Vagina (tissue), 2 donors: ENCODE results near the gene MPPED2.

Experiments used
- CTCF ChIP-seq, 3 experiments: fragments of 450-650 bp in 2 of 3; fragments of 200-600 bp in 1 of 3; sonication (generic) in 1 of 3; IDR thresholded peaks; one replicate each; pipeline ENCODE4 v1.5.1; 2017 to 2019; ENCODE audit warnings: antibody characterized with exemption in 3 of 3, mild to moderate bottlenecking in 2 of 3, moderate library complexity in 2 of 3
- POLR2A ChIP-seq, 2 donors: fragments of 450-650 bp; IDR thresholded peaks; one replicate each; pipeline ENCODE4 v1.6.1; 2017; ENCODE audit warnings: antibody characterized with exemption in 2 of 2, mild to moderate bottlenecking in 2 of 2, moderate library complexity in 2 of 2
- POLR2AphosphoS5 ChIP-seq, 2 donors: sonication (generic); formaldehyde crosslinking; IDR thresholded peaks; one replicate each; pipeline ENCODE4 v1.9.0; 2017; ENCODE audit warnings: antibody characterized with exemption in 2 of 2, mild to moderate bottlenecking in 2 of 2, low read depth in 1 of 2; ENCODE audit not compliant: insufficient read depth in 1 of 2

GRCh38 chr11:30405385-30405784 is 180.8 kb downstream of the MPPED2 start:
- TF ChIP-seq CTCF (IDR thresholded peaks at IDR 0.05) = no peak
- TF ChIP-seq POLR2AphosphoS5 (IDR thresholded peaks at IDR 0.05; ENCODE audit: insufficient read depth in 1 of 2, low read depth in 1 of 2) = no peak
- no peak for TF ChIP-seq POLR2A (IDR thresholded peaks at IDR 0.05)
